GM19351 (cell line): Measurements from ENCODE around the gene WDR86.

Experiments used
- ATAC-seq: cut with Tn5 transposase; IDR thresholded peaks from one replicate; pipeline ENCODE4 v1.9.1; 2021; ENCODE audit warnings: mild to moderate bottlenecking, moderate library complexity; ENCODE audit not compliant: unreplicated experiment

The WDR86 gene, protein sequence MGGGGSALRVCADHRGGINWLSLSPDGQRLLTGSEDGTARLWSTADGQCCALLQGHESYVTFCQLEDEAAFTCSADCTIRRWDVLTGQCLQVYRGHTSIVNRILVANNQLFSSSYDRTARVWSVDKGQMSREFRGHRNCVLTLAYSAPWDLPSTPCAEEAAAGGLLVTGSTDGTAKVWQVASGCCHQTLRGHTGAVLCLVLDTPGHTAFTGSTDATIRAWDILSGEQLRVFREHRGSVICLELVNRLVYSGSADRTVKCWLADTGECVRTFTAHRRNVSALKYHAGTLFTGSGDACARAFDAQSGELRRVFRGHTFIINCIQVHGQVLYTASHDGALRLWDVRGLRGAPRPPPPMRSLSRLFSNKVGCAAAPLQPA

DNA sequence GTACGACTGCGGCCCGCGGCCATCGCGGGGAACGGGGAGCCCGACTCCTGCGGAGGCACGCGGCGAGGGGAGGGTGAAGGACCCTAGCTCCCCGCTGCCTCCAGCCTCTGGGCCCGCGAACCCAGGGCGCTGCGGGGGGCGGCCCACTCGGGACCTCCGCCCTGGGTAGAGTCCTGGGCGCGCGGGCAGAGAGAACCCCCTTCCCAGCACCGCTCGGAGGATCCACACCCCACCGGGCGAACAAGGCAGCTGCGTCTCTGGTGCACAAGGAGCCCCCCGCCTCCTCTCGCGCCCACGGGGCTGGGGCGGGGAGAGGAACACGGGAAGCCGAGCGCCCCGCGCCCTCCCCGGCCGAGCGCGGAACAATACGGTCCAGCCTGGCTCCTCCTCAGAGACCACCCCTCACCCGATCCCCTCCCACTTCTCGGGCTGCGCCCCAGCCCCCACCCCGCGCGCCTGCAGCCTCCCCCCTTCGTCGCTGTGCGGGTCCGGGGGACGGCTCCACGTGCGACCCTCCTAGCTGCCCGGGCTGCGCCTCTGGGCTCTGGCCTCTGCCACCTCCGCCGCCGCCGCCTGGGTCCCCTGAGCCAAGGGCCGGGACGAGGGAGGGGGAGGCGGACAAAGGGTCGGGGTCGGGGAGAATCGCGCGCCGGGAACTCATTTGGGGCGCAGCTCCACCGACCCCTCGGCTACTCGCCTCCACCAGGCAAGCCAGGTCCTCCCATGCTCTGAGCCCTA is at the start of gene WDR86:
WDR86 (minus strand) TSS at position 372 of the 738 bp plus-strand sequence. CDS start 449 bp downstream, outside the sequence.
- ATAC-seq, result no peak

- ATAC-seq, result no peak
These were observed 47.7 kb upstream of the WDR86 start for GRCh38 chr7:151457534-151457933.

GRCh38 chr7:151456782-151457181 is 46.9 kb upstream of the WDR86 start:
- no peak for ATAC-seq

- no peak for ATAC-seq
These were observed 46.4 kb upstream of the WDR86 start for GRCh38 chr7:151456276-151456675.

- no peak for ATAC-seq
These were observed 45.9 kb upstream of the WDR86 start for GRCh38 chr7:151455690-151456089.

GRCh38 chr7:151454932-151455530 is 45.2 kb upstream of the WDR86 start:
- ATAC-seq, result no peak

GRCh38 chr7:151454305-151454704 is 44.5 kb upstream of the WDR86 start:
- no peak for ATAC-seq

- no peak for ATAC-seq
These were observed 43.5 kb upstream of the WDR86 start for GRCh38 chr7:151453326-151453791.

GRCh38 chr7:151452680-151453325 is 43.0 kb upstream of the WDR86 start:
- no peak for ATAC-seq

- no peak for ATAC-seq
These were observed 42.1 kb upstream of the WDR86 start for GRCh38 chr7:151451626-151452571.

DNA sequence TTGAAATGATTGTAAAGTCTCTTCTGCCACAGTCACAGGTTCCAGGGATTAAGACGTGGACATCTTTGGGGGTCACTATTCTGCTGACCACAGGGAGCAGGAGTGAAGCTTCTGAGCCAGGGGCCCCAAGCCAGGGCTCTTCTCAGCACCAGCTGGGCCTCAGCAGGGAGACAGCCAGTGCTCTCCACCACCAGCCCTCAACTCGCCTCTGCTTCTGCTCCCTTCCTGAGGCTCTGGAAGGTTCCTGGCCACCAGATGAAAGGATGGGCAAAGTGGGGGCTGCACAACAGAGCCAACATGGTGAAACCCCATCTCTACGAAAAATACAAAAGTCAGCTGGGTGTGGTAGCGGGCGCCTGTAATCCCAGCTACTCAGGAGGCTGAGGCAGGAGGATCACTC is 41.3 kb upstream of the WDR86 start:
- no peak for ATAC-seq

GRCh38 chr7:151449990-151450389 is 40.2 kb upstream of the WDR86 start:
- ATAC-seq, result no peak

DNA sequence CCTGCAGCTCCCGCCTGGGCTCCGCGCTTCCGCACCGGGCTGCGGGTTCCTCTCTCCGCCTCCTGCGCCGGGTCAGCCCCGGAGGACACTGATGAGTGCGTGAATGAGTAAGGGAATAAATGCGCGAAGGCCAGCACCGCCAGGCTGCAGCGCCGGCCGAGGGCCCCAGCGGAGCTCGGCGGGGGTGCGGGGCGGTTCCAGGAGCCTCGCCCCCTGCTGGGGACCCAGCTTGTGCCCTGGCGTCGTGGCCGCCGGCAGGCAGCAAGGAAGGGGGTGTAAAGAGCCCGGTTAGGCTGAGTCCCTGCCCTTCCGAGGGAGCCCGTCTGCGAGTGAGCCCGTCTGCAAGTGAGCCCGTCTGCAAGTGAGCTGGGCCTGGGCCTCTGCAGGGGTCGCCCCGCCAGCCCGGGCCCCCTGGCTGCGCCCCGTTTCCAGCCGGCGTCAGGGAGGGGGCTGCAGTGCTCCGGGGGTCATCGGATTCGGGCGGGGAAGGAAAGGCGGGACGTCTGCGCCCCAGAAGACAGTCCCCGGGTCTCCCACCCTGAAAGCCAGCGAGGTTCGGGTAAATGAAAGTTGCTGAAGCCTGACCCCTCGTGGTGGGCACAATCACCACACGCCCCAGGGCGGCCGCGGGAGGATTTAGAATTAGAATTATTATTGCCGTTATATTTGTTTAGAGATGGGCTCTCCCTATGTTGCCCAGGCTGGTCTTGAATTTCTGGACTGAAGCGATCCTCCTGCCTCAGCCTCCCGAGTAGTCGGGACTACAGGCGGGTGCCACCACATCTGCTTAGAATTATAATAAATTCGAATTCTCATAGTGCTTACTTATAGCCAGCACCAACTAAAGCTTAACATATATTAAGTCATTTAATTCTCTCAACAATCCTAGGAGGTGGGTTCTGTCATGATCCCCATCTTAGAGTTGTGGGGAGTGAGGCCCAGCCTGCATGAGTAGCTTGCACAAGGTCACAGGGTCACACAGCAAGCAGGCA is 38.7 kb upstream of the WDR86 start:
- peak; percentile 76 for ATAC-seq

DNA sequence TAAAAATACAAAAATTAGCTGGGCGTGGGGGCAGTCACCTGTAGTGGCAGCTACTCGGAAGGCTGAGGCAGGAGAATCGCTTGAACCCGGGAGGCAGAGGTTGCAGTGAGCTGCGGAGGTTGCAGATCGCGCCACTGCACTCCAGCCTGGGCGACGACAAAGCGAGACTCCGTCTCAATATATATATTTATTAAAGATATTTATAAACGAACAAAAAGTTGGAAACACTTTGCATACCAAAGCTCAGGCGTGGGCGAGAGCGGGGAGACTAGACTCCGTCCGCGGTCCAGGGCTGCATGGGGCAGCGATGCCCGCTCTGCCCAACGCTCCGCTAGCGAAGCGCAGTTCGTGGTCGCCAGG is 38.0 kb upstream of the WDR86 start:
- no peak for ATAC-seq

DNA sequence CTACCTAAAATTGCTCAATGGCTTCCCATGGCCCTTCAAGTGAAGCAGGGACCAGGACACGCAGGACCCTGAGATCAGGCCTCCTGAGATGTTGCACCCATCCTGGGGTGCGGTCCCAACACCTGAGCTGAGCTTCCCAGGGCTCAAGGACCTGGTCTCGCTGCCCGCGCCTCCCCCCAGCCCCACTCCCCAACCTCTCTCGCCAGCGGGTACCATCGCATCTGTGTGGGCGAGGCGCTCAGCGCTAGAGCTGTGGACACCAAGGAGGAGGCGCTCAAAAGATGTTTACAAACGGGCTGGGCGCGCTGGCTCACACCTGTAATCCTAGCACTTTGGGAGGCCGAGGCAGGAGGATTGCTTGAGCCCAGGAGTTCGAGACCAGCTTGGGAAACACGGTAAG is 37.5 kb upstream of the WDR86 start:
- no peak for ATAC-seq

GRCh38 chr7:151446412-151446811 is 36.6 kb upstream of the WDR86 start:
- no peak for ATAC-seq

GRCh38 chr7:151444632-151445031 is 34.8 kb upstream of the WDR86 start:
- ATAC-seq, result no peak

DNA sequence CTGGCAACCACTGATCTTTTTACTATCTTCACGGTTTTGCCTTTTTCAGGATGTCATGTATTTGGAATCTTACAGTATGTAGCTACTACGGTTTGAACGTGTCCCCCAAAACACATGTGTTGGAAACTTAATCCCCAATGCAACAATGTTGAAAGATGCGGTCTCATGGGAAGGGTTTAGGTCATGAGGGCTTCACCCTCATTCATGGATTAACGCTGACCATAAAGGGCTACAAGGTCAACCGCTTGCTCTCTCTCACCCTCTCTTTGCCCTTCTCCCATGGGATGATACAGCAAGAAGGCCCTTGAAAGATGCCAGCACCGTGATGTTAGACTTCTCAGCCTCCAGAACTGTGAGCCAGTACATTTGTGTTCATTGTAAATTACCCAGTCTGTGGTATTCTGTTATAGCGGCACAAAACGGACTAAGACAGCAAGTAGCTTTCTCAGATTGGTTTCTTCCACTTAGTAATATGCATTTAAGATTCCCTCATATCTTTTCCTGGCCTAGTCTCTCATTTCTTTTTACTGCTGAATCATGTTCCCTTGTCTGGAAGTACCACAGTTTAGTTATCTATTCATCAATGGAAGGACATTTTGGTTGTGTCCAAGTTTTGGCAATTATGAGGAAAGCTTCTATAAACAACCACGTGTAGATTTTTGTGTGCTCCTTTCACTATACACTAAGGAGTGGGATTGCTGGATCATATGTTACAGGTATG is 33.1 kb upstream of the WDR86 start:
- no peak for ATAC-seq
